GM23338 (cell line): ENCODE data around the gene CRTC3. TPM values are rescaled to one million over a fixed set of nuclear protein-coding genes. Genes with fewer than 3 reads are reported as not detected.

Experiments used
- ATAC-seq: fragments of 200-7000 bp; cut with Tn5 transposase; 3 replicates; pipeline ENCODE4 v1.9.1; 2020
- DNase-seq: peaks from one replicate; pipeline ENCODE4 v3.0.0-alpha.2; 2015; ENCODE audit warnings: low spot score
- H2AFZ ChIP-seq: fragments of 200-600 bp; sonication (generic); 2 replicates; pipeline ENCODE4 v1.8.0; 2016; ENCODE audit warnings: antibody characterized with exemption, mild to moderate bottlenecking, moderate library complexity
- H3F3A ChIP-seq: fragments of 200-600 bp; sonication (generic); replicated peaks from 2 replicates; pipeline ENCODE4 v1.8.0; 2017; ENCODE audit warnings: antibody characterized with exemption, mixed run types, low read depth
- H3K27ac ChIP-seq: fragments of 200-600 bp; sonication (generic); 2 replicates; pipeline ENCODE4 v1.6.1; 2016; ENCODE audit warnings: low read depth
- H3K27me3 ChIP-seq: fragments of 200-600 bp; sonication (generic); 2 replicates; pipeline ENCODE4 v1.8.0; 2016; ENCODE audit warnings: mild to moderate bottlenecking, mixed run types, moderate library complexity; ENCODE audit not compliant: insufficient read depth
- H3K36me3 ChIP-seq: fragments of 200-600 bp; sonication (generic); 2 replicates; pipeline ENCODE4 v1.8.0; 2016; ENCODE audit warnings: mild to moderate bottlenecking; ENCODE audit not compliant: insufficient read depth
- H3K4me1 ChIP-seq: fragments of 200-600 bp; sonication (generic); 2 replicates; pipeline ENCODE4 v1.8.0; 2016; ENCODE audit warnings: mild to moderate bottlenecking, moderate library complexity; ENCODE audit not compliant: insufficient read depth
- H3K4me2 ChIP-seq: fragments of 200-600 bp; sonication (generic); 2 replicates; pipeline ENCODE4 v1.7.1; 2017; ENCODE audit warnings: mixed run types
- H3K4me3 ChIP-seq: fragments of 200-600 bp; sonication (generic); 2 replicates; pipeline ENCODE4 v1.6.1; 2016; ENCODE audit warnings: mixed run types
- H3K79me2 ChIP-seq: fragments of 200-600 bp; sonication (generic); replicated peaks from 2 replicates; pipeline ENCODE4 v1.8.0; 2017; ENCODE audit warnings: mild to moderate bottlenecking; ENCODE audit not compliant: insufficient read depth
- H3K9me2 ChIP-seq: fragments of 200-600 bp; sonication (generic); 2 replicates; pipeline ENCODE4 v1.8.0; 2017; ENCODE audit not compliant: insufficient read depth
- H4K20me1 ChIP-seq: fragments of 200-600 bp; sonication (generic); replicated peaks from 2 replicates; pipeline ENCODE4 v1.8.0; 2017; ENCODE audit warnings: mild to moderate bottlenecking; ENCODE audit not compliant: insufficient read depth
- H3K27ac Mint-ChIP-seq: 2 replicates; pipeline ENCODE4 v1.8.0; 2020; ENCODE audit warnings: inconsistent platforms, mild to moderate bottlenecking, moderate library complexity, mixed read lengths
- H3K27me3 Mint-ChIP-seq: 3 replicates; pipeline ENCODE4 v1.8.0; 2022; ENCODE audit warnings: low read depth, mild to moderate bottlenecking, moderate library complexity, mixed read lengths, inconsistent platforms; ENCODE audit not compliant: insufficient read depth, poor library complexity
- H3K36me3 Mint-ChIP-seq: 3 replicates; pipeline ENCODE4 v1.8.0; 2021; ENCODE audit warnings: low read depth, mild to moderate bottlenecking, inconsistent platforms, moderate library complexity, mixed read lengths
- H3K4me1 Mint-ChIP-seq: 3 replicates; pipeline ENCODE4 v1.8.0; 2020; ENCODE audit warnings: mild to moderate bottlenecking, inconsistent platforms, mixed read lengths
- H3K4me3 Mint-ChIP-seq: 3 replicates; pipeline ENCODE4 v1.8.0; 2021; ENCODE audit warnings: moderate library complexity, mild to moderate bottlenecking, inconsistent platforms, mixed read lengths
- H3K9me3 Mint-ChIP-seq: 3 replicates; pipeline ENCODE4 v1.8.0; 2020; ENCODE audit warnings: moderate library complexity, mild to moderate bottlenecking, inconsistent platforms, mixed read lengths
- CREB1 ChIP-seq: fragments of 250-450 bp; sonication (Bioruptor Pico); IDR thresholded peaks from 2 replicates; pipeline ENCODE4 v1.5.0; 2020; ENCODE audit warnings: low read depth, mild to moderate bottlenecking, moderate library complexity
- CTCF ChIP-seq, 2 experiments: fragments of 200-600 bp in 1 of 2; sonication (generic) in 1 of 2; conservative IDR thresholded peaks; 2 replicates each; pipeline versions ENCODE4 v1.5.1 to v1.6.1; 2016 to 2017; ENCODE audit warnings: antibody characterized with exemption in 2 of 2, low read depth in 2 of 2, mild to moderate bottlenecking in 2 of 2, moderate library complexity in 1 of 2
- ETS1 ChIP-seq: IDR thresholded peaks from 2 replicates; pipeline ENCODE4 v1.6.1; 2016; ENCODE audit warnings: antibody characterized with exemption
- EZH2phosphoT487 ChIP-seq: fragments of 200-600 bp; sonication (generic); IDR thresholded peaks from one replicate; pipeline ENCODE4 v1.8.1; 2018; ENCODE audit warnings: antibody characterized with exemption; ENCODE audit not compliant: unreplicated experiment
- JUNB ChIP-seq: IDR thresholded peaks from one replicate; pipeline ENCODE4 v1.6.1; 2016; ENCODE audit warnings: antibody characterized with exemption; ENCODE audit not compliant: unreplicated experiment
- NANOG ChIP-seq: IDR thresholded peaks from 2 replicates; pipeline ENCODE4 v1.6.1; 2016; ENCODE audit warnings: antibody characterized with exemption, borderline replicate concordance
- POLR2AphosphoS5 ChIP-seq: IDR thresholded peaks from 2 replicates; pipeline ENCODE4 v1.6.1; 2016; ENCODE audit warnings: antibody characterized with exemption, low read depth
- REST ChIP-seq: IDR thresholded peaks from one replicate; pipeline ENCODE4 v1.6.1; 2018; ENCODE audit warnings: antibody characterized with exemption; ENCODE audit not compliant: unreplicated experiment
- STAT1 ChIP-seq: IDR thresholded peaks from one replicate; pipeline ENCODE4 v1.6.1; 2016; ENCODE audit warnings: antibody characterized with exemption; ENCODE audit not compliant: unreplicated experiment
- ZNF114 ChIP-seq: fragments of 250-450 bp; sonication (Bioruptor Pico); IDR thresholded peaks from 2 replicates; pipeline ENCODE4 v1.5.0; 2020; ENCODE audit warnings: mild to moderate bottlenecking, moderate library complexity
- ZNF331 ChIP-seq: fragments of 250-450 bp; sonication (Bioruptor Pico); IDR thresholded peaks from 2 replicates; pipeline ENCODE4 v1.5.0; 2020; ENCODE audit warnings: low read depth, mild to moderate bottlenecking, moderate library complexity
- ZNF462 ChIP-seq: fragments of 250-450 bp; sonication (Bioruptor Pico); IDR thresholded peaks from 2 replicates; pipeline ENCODE4 v1.5.0; 2020; ENCODE audit warnings: mild to moderate bottlenecking, moderate library complexity
- polyA plus RNA-seq: library from polyadenylated mRNA; unstranded; fragments of >200 nt; fragmentation: Nextera tagmentation; extraction: Ambion mirVana; gene quantifications from 2 replicates; pipeline ENCODE4 v1.2.1, GENCODE V29; 2016
- total RNA-seq: library from RNA; depleted of rRNA; stranded (reverse); fragments of >200 nt; shearing (Covaris generic); gene quantifications from 2 replicates; pipeline ENCODE4 v1.2.3, GENCODE V29; 2014

Gene CRTC3
- total and polyA plus RNA-seq, 2 experiments from 2014 or later, result 2.8 to 3.8 TPM

- TF ChIP-seq ETS1 (no peak), ZNF331 (CRISPR knock-in tag) (no peak), ZNF114 (CRISPR knock-in tag) (no peak)
These were observed 40.9 kb downstream of the CRTC3 start (continued) for GRCh38 chr15:90570643-90571042.

GRCh38 chr15:90571063-90571541 lies 41.4 kb downstream of the CRTC3 start:
- Histone ChIP-seq H3K4me1 (no peaks in the 10 kb centered on the region), H3K79me2 (no peaks in the 10 kb centered on the region), H3K27me3 (no peaks in the 10 kb centered on the region), H3K9me2 (no peaks in the 10 kb centered on the region), H3K4me2 (no peak overlapping the region), H3F3A (no peaks in the 10 kb centered on the region), H3K36me3 (no peaks in the 10 kb centered on the region), H3K27ac (no peak overlapping the region), H2AFZ (no peak overlapping the region), H4K20me1 (no peaks in the 10 kb centered on the region), H3K4me3 (no peak overlapping the region)
- no peaks in the 10 kb centered on the region; the same call in 2 of the 3 replicates for H3K9me3 Mint-ChIP-seq
- no peak for DNase-seq
- no peak overlapping the region for H3K4me3 Mint-ChIP-seq
- H3K27me3 Mint-ChIP-seq, result no peaks in the 10 kb centered on the region
- H3K36me3 Mint-ChIP-seq, result no peaks in the 10 kb centered on the region
- H3K27ac Mint-ChIP-seq, result peak overlapping the region; percentile 2; the same call in 1 of the 2 replicates
- ATAC-seq, result no peak
- H3K4me1 Mint-ChIP-seq, result no peaks in the 10 kb centered on the region
- no peak for TF ChIP-seq STAT1
- TF ChIP-seq ZNF462 (CRISPR knock-in tag), result no peak
- TF ChIP-seq CTCF (conservative IDR thresholded peaks at IDR 0.05; ENCODE audit: low read depth in 2 of 2), result no peak
- no peak for TF ChIP-seq POLR2AphosphoS5
- TF ChIP-seq CREB1, result no peak
- no peak for TF ChIP-seq JUNB
- no peak for TF ChIP-seq ZNF331 (CRISPR knock-in tag)
- no peak for TF ChIP-seq NANOG
- no peak for TF ChIP-seq REST
- no peak for TF ChIP-seq ZNF114 (CRISPR knock-in tag)
- no peak for TF ChIP-seq EZH2phosphoT487
